H1 (cell line): ENCODE data around the gene FAM162A. TPM values are rescaled to one million over a fixed set of nuclear protein-coding genes. Genes with fewer than 3 reads are reported as not detected.

ENCODE experiments used
- CTCF ChIA-PET: fragments of 300-600 bp; sonication (Branson Sonifier 250); formaldehyde crosslinking; loops from one replicate; lab custom pipeline; 2021; ENCODE audit not compliant: partially characterized antibody; lab: Charles Lee
- POLR2A ChIA-PET: fragments of 300-600 bp; sonication (Branson Sonifier 250); formaldehyde crosslinking; loops from one replicate; lab custom pipeline; 2021; ENCODE audit warnings: inconsistent platforms; ENCODE audit not compliant: partially characterized antibody; lab: Charles Lee
- DNase-seq, 2 experiments: peaks; one replicate each; pipeline versions ENCODE4 v3.0.0 to v3.0.0-alpha.2; 2010 to 2022; ENCODE audit warnings: low spot score in 2 of 2, low read depth in 1 of 2, mixed read lengths in 1 of 2
- FAIRE-seq: peaks from 2 replicates; lab custom pipeline; 2011; peaks lifted over from hg19 to GRCh38; lab: Jason Lieb, UNC
- H2AFZ ChIP-seq: 2 replicates; pipeline ENCODE4 v1.8.1; 2012; ENCODE audit warnings: low read length, inconsistent platforms
- H2AK5ac ChIP-seq: 2 replicates; pipeline ENCODE4 v1.6.1; 2013; ENCODE audit warnings: low read depth, low read length
- H2BK120ac ChIP-seq: replicated peaks from 2 replicates; pipeline ENCODE3; 2013; ENCODE audit warnings: low read depth, low read length, inconsistent platforms
- H2BK12ac ChIP-seq: 2 replicates; pipeline ENCODE4 v1.6.1; 2013; ENCODE audit warnings: low read depth, low read length
- H2BK15ac ChIP-seq: 2 replicates; pipeline ENCODE4 v1.6.1; 2013; ENCODE audit warnings: low read length
- H2BK20ac ChIP-seq: 2 replicates; pipeline ENCODE4 v1.6.1; 2013; ENCODE audit warnings: low read length
- H2BK5ac ChIP-seq: 2 replicates; pipeline ENCODE4 v1.6.1; 2013; ENCODE audit warnings: low read depth, low read length
- H3K14ac ChIP-seq: 2 replicates; pipeline ENCODE4 v1.6.1; 2013; ENCODE audit warnings: inconsistent platforms; ENCODE audit not compliant: insufficient read length
- H3K18ac ChIP-seq: 2 replicates; pipeline ENCODE4 v1.6.1; 2013; ENCODE audit warnings: low read length; ENCODE audit errors: extremely low read depth
- H3K23ac ChIP-seq: 2 replicates; pipeline ENCODE4 v1.6.1; 2013; ENCODE audit warnings: inconsistent platforms; ENCODE audit not compliant: insufficient read length
- H3K23me2 ChIP-seq: 2 replicates; pipeline ENCODE4 v1.6.1; 2013; ENCODE audit warnings: low read depth, low read length
- H3K27ac ChIP-seq: 2 replicates; pipeline ENCODE4 v1.6.1; 2011; ENCODE audit warnings: low read depth, low read length, inconsistent platforms
- H3K27me3 ChIP-seq, 4 experiments: replicated peaks in 1 of 4; 1 replicate in 1 of 4; 2 replicates in 3 of 4; pipeline versions ENCODE4 v1.6.1 to v1.8.1; 2011 to 2013; ENCODE audit warnings: low read length in 3 of 4, mild to moderate bottlenecking in 3 of 4, inconsistent platforms in 2 of 4, mixed read lengths in 2 of 4, moderate library complexity in 1 of 4; ENCODE audit not compliant: control insufficient read depth in 3 of 4, insufficient read depth in 3 of 4; ENCODE audit errors: extremely low read depth in 1 of 4
- H3K36me3 ChIP-seq, 4 experiments: 2 replicates each; pipeline versions ENCODE4 v1.6.1 to v1.8.1; 2011 to 2013; ENCODE audit warnings: mild to moderate bottlenecking in 4 of 4, low read length in 3 of 4, moderate library complexity in 2 of 4, control low read depth in 1 of 4, inconsistent platforms in 1 of 4; ENCODE audit not compliant: insufficient read depth in 4 of 4, control insufficient read depth in 2 of 4
- H3K4ac ChIP-seq: replicated peaks from 2 replicates; pipeline ENCODE3; 2013; ENCODE audit warnings: low read length, low read depth, mixed read lengths, inconsistent platforms; ENCODE audit not compliant: insufficient read length
- H3K4me1 ChIP-seq, 4 experiments: replicated peaks in 1 of 4; 1 replicate in 1 of 4; 2 replicates in 3 of 4; pipeline versions ENCODE4 v1.6.1 to v1.8.1; 2011 to 2013; ENCODE audit warnings: low read length in 3 of 4, inconsistent platforms in 2 of 4, mixed read lengths in 1 of 4; ENCODE audit not compliant: insufficient read depth in 4 of 4, control insufficient read depth in 3 of 4
- H3K4me2 ChIP-seq, 2 experiments: 2 replicates each; pipeline versions ENCODE4 v1.6.1 to v1.8.1; 2011 to 2013; ENCODE audit warnings: low read depth in 2 of 2, low read length in 2 of 2, control low read depth in 1 of 2, inconsistent platforms in 1 of 2, mild to moderate bottlenecking in 1 of 2; ENCODE audit not compliant: insufficient read depth in 1 of 2
- H3K4me3 ChIP-seq, 4 experiments: fragments of 200-600, 300-600 bp in 1 of 4; sonication (generic), shearing (Covaris generic), sonication (Bioruptor Twin) in 1 of 4; 2 replicates each; pipeline versions ENCODE4 v1.5.1 to v1.8.1; 2011 to 2016; ENCODE audit warnings: low read length in 4 of 4, low read depth in 3 of 4, control low read depth in 2 of 4, inconsistent platforms in 2 of 4, mild to moderate bottlenecking in 2 of 4, mixed read lengths in 1 of 4, moderate library complexity in 1 of 4; ENCODE audit not compliant: insufficient read depth in 2 of 4; ENCODE audit errors: extremely low read depth in 1 of 4
- H3K56ac ChIP-seq: replicated peaks from 2 replicates; pipeline ENCODE3; 2013; ENCODE audit warnings: low read depth, mild to moderate bottlenecking, mixed read lengths, low read length, inconsistent platforms; ENCODE audit not compliant: insufficient read length
- H3K79me1 ChIP-seq: 2 replicates; pipeline ENCODE4 v1.6.1; 2013; ENCODE audit warnings: low read depth, low read length, control low read depth
- H3K79me2 ChIP-seq, 2 experiments: 2 replicates each; pipeline versions ENCODE4 v1.6.1 to v1.8.1; 2012 to 2013; ENCODE audit warnings: low read length in 2 of 2, mild to moderate bottlenecking in 2 of 2, inconsistent platforms in 1 of 2; ENCODE audit not compliant: insufficient read depth in 2 of 2, control insufficient read depth in 1 of 2
- H3K9ac ChIP-seq, 4 experiments: replicated peaks in 1 of 4; 1 replicate in 1 of 4; 2 replicates in 3 of 4; pipeline versions ENCODE4 v1.6.1 to v1.8.1; 2011 to 2013; ENCODE audit warnings: low read depth in 3 of 4, low read length in 3 of 4, control low read depth in 2 of 4, mild to moderate bottlenecking in 2 of 4, moderate library complexity in 2 of 4, inconsistent platforms in 1 of 4; ENCODE audit errors: extremely low read depth in 1 of 4
- H3K9me3 ChIP-seq, 2 experiments: 2 replicates each; pipeline versions ENCODE4 v1.6.1 to v1.8.1; 2012 to 2013; ENCODE audit warnings: mild to moderate bottlenecking in 2 of 2, moderate library complexity in 2 of 2, control low read depth in 1 of 2, inconsistent platforms in 1 of 2, low read depth in 1 of 2, low read length in 1 of 2, mixed read lengths in 1 of 2; ENCODE audit not compliant: insufficient read depth in 2 of 2
- H4K20me1 ChIP-seq, 2 experiments: replicated peaks in 1 of 2; 2 replicates each; pipeline versions ENCODE3 to v1.8.1; 2011 to 2013; ENCODE audit warnings: inconsistent platforms in 2 of 2, low read length in 2 of 2, mild to moderate bottlenecking in 1 of 2; ENCODE audit not compliant: insufficient read depth in 2 of 2, control insufficient read depth in 1 of 2
- H4K5ac ChIP-seq: 2 replicates; pipeline ENCODE4 v1.6.1; 2013; ENCODE audit warnings: low read length, low read depth, mixed read lengths, inconsistent platforms; ENCODE audit not compliant: insufficient read length
- H4K8ac ChIP-seq: 2 replicates; pipeline ENCODE4 v1.8.0; 2013; ENCODE audit warnings: mild to moderate bottlenecking, moderate library complexity, low read length, inconsistent platforms; ENCODE audit not compliant: insufficient read depth; ENCODE audit errors: extremely low read depth
- H4K91ac ChIP-seq: replicated peaks from 2 replicates; pipeline ENCODE3; 2013; ENCODE audit warnings: low read length, mixed read lengths, inconsistent platforms; ENCODE audit not compliant: insufficient read length
- BCL11A ChIP-seq, 2 experiments: IDR thresholded peaks; one replicate each; pipeline ENCODE4 v1.6.1; 2011; ENCODE audit warnings: low read depth in 2 of 2, low read length in 2 of 2, mild to moderate bottlenecking in 2 of 2
- CEBPB ChIP-seq: IDR thresholded peaks from 2 replicates; pipeline ENCODE4 v1.6.1; 2012; ENCODE audit warnings: low read depth, low read length
- CHD1 ChIP-seq: IDR thresholded peaks from 2 replicates; pipeline ENCODE4 v1.6.1; 2012; ENCODE audit warnings: low read depth, low read length, improper control_type of control experiment
- EZH2 ChIP-seq: fragments of 200-600 bp; sonication (generic); IDR thresholded peaks from 2 replicates; pipeline ENCODE4 v1.7.1; 2012; ENCODE audit warnings: low read depth, mild to moderate bottlenecking, moderate library complexity, low read length, inconsistent platforms; ENCODE audit not compliant: severe bottlenecking
- GABPA ChIP-seq: IDR thresholded peaks from 2 replicates; pipeline ENCODE4 v1.6.1; 2011; ENCODE audit warnings: mild to moderate bottlenecking, low read length, moderate library complexity, borderline replicate concordance; ENCODE audit not compliant: insufficient read depth
- HDAC2 ChIP-seq, 2 experiments: fragments of 300-600 bp in 1 of 2; sonication (generic) in 1 of 2; IDR thresholded peaks; 2 replicates each; pipeline ENCODE4 v1.6.1; 2011 to 2012; ENCODE audit warnings: low read depth in 2 of 2, low read length in 2 of 2, mild to moderate bottlenecking in 2 of 2, moderate library complexity in 2 of 2, borderline replicate concordance in 1 of 2, inconsistent platforms in 1 of 2
- JUN ChIP-seq: IDR thresholded peaks from 2 replicates; pipeline ENCODE4 v1.6.1; 2011; ENCODE audit warnings: low read depth, mild to moderate bottlenecking, improper control_type of control experiment, low read length
- RBBP5 ChIP-seq: IDR thresholded peaks from 2 replicates; pipeline ENCODE4 v1.7.1; 2012; ENCODE audit warnings: low read depth, mild to moderate bottlenecking, inconsistent platforms, low read length, moderate library complexity, borderline replicate concordance
- SIN3A ChIP-seq, 2 experiments: IDR thresholded peaks in 1 of 2; conservative IDR thresholded peaks in 1 of 2; 2 replicates each; pipeline ENCODE4 v1.6.1; 2011 to 2012; ENCODE audit warnings: low read length in 2 of 2, improper control_type of control experiment in 1 of 2, low read depth in 1 of 2, mild to moderate bottlenecking in 1 of 2
- TAF7 ChIP-seq: optimal IDR thresholded peaks from 2 replicates; pipeline ENCODE3; 2011; ENCODE audit warnings: low read depth, mild to moderate bottlenecking, inconsistent platforms, low read length, moderate library complexity, borderline replicate concordance
- ZNF274 ChIP-seq: IDR thresholded peaks from 2 replicates; pipeline ENCODE4 v1.7.0; 2012; ENCODE audit warnings: low read length, borderline replicate concordance; ENCODE audit errors: extremely low read depth
- WGBS, 2 experiments: shearing (Covaris generic) in 1 of 2; methylation state at CpG; one replicate each; pipeline versions ENCODE4 v1.1.6 to v1.1.7; 2013 to 2015; ENCODE audit warnings: low lambda C conversion rate in 2 of 2, mixed read lengths in 2 of 2, inconsistent platforms in 1 of 2, low coverage in 1 of 2, missing lambda C conversion rate in 1 of 2; ENCODE audit not compliant: insufficient replicate concordance in 2 of 2, insufficient coverage in 1 of 2, insufficient read length in 1 of 2; ENCODE audit errors: extremely low coverage in 1 of 2, missing lambda C conversion rate in 1 of 2; 5-methylcytosine and 5-hydroxymethylcytosine counted together
- polyA plus RNA-seq, 7 experiments: library from polyadenylated mRNA; depleted of rRNA in 3 of 7; stranded (reverse) in 5 of 7; unstranded in 2 of 7; fragments of >200 nt in 5 of 7; fragments of 200-250 nt in 2 of 7; gene quantifications; 1 replicate in 5 of 7; 2 replicates in 1 of 7; 4 replicates in 1 of 7; pipeline versions ENCODE4 v1.2.1 to v1.2.3, GENCODE V29; 2011 to 2013; ENCODE audit warnings: missing spikeins in 2 of 7, mixed read lengths in 2 of 7
- total RNA-seq: library from RNA; stranded (reverse); fragmentation: NEBNext Ultra II Directional; extraction: Animal tissue kit (Norgen Biotek cat#: 25700); gene quantifications from 2 replicates; pipeline ENCODE4 v1.2.1, GENCODE V29; 2021

FAM162A gene
- total and polyA plus RNA-seq, 2 of the 8 experiments (the other 6 are each of a cell fraction or from before 2014, with no cell fraction given), result 38.2 to 59.7 TPM

DNA sequence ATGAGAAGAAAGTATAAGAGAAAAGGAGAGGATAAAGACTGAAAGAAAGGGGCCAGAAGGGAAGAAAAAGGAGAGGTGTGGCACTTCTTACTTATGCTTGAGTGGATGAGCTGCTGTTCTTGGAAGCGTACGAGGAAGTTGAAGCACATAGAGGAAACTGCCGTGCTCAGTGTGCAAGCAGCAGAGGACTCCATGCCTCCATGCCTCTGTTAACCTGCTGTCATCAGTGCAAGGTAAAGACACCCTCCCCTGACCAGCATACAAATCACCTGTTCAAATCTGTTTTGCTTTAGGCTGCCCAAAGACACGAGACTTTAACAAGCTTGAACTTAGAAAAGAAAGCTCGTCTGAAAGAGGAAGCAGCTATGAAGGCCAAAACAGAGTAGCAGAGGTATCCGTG lies 25.5 kb downstream of the FAM162A start:
- Histone ChIP-seq H3K36me3 (peaks cover 2 to 28% (median 24%) of the 10 kb centered on the region in 4 experiments), H2AFZ (no peak overlapping the region), H4K20me1 (no peaks in the 10 kb centered on the region), H3K79me1 (no peaks in the 10 kb centered on the region), H3K4me1 (no peaks in the 10 kb centered on the region), H3K56ac (no peak overlapping the region), H4K8ac (no peak overlapping the region), H3K79me2 (0 out of 4 replicates have a peak, but pooled peaks cover 0 to 6% of the 10 kb centered on the region in 2 experiments), H4K5ac (no peak overlapping the region), H3K23ac (no peak overlapping the region), H3K27ac (no peak overlapping the region), H3K4me2 (no peak overlapping the region), H2BK20ac (no peak overlapping the region), H2BK5ac (no peak overlapping the region), H3K9ac (no peak overlapping the region), H2AK5ac (no peak overlapping the region), H3K18ac (no peak overlapping the region), H4K91ac (no peak overlapping the region), H3K9me3 (no peaks in the 10 kb centered on the region), H2BK120ac (no peak overlapping the region), H3K4ac (no peak overlapping the region), H3K14ac (no peak overlapping the region), H3K4me3 (no peak overlapping the region), H3K27me3 (no peaks in the 10 kb centered on the region), H2BK12ac (no peak overlapping the region), H2BK15ac (no peak overlapping the region), H3K23me2 (no peaks in the 10 kb centered on the region)
- CTCF ChIA-PET, result interaction anchor here (0.6 to 3.4 kb wide), 3 partner anchors 11 to 87 kb away, joined by 3 to 14 read pairs (median 5); no protein-coding TSS in a partner anchor
- TF ChIP-seq CEBPB (no peak), JUN (no peak), GABPA (no peak), RBBP5 (no peak), CHD1 (no peak), TAF7 (no peak), SIN3A (conservative IDR thresholded peaks at IDR 0.05 in 1 of 2, IDR thresholded peaks at IDR 0.05 in 1 of 2; ENCODE audit: low read depth in 1 of 2, low read length in 2 of 2) (no peak), HDAC2 (IDR thresholded peaks at IDR 0.05; ENCODE audit: borderline replicate concordance in 1 of 2, low read depth in 2 of 2, low read length in 2 of 2) (no peak), EZH2 (no peak), BCL11A (IDR thresholded peaks at IDR 0.05; ENCODE audit: low read depth in 2 of 2, low read length in 2 of 2) (no peak), ZNF274 (no peak)
- FAIRE-seq (no peak), DNase-seq (no peak)
- POLR2A ChIA-PET, result interaction anchor here (1.0 kb wide), 1 partner anchor 27 kb away, joined by 3 read pairs; the partner anchor contains the start of gene MIX23
- WGBS, 2 experiments, result 89% methylated on average over 6 of the region's 6 CpGs; no CpG with 5 or more reads in 1 of the 2 experiments
